ENCODE results near the gene TMEM164.
A peak's percentile ranks its signal among the peaks of the same experiment; 100 is the strongest.
"Not testable (repeated sequence)": the region's sequence is repeated elsewhere in the genome, so short reads cannot be mapped to it uniquely, and the experiment has no call there.

Gene TMEM164

GRCh38 chrX:110002300-110003166, at the start of gene TMEM164:
TMEM164 (plus strand) TSS chrX:110003114; CDS start chrX:110003775, 661 bp downstream.
- DNase-seq, result peak; percentile 16

DNA sequence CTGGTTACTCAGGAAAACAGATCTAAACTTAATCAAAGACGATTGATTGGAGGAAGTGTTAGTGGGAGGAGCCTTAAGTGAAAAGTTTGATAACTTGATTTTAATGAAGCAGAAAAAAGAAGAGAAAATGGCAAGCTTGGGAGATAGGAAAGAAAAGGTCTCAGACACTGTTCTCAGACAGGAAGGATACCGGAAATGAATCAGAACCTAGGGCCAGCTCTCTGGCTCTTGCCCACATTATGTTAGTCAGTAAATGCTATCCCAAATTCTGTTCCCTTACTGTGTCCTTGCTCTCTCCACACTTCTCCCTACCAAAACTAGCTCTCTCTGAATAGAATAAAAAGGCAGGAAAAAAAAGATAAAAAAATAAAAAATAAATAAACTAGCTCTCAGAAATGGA, 48.6 kb upstream of the TMEM164 start:
- no peak for DNase-seq

GRCh38 chrX:109954955-109955354, 48.0 kb upstream of the TMEM164 start:
- no peak for DNase-seq

DNA sequence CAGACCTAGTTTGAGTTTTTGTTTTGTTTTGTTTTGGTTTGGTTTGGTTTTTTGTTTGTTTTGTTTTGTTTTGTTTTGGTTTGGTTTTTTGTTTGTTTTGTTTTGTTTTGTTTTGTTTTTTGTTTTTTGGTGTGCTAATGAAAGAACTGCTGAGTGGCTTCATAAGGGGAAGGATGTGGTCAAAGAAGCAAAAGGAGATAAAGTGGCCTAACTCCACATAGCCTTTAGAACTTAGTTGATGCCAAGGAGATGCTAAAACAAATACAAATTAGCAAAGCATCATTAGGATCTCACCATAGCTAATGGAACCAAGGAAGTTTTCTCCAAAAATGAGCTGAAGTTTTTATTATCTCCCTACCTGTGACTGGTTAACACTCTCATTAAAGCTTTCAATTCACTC, 44.6 kb upstream of the TMEM164 start:
- DNase-seq, result no peak

GRCh38 chrX:109959356-109959871, 43.5 kb upstream of the TMEM164 start:
- no peak for DNase-seq

- no peak for DNase-seq
These were observed 38.5 kb upstream of the TMEM164 start for GRCh38 chrX:109964390-109964789.

DNA sequence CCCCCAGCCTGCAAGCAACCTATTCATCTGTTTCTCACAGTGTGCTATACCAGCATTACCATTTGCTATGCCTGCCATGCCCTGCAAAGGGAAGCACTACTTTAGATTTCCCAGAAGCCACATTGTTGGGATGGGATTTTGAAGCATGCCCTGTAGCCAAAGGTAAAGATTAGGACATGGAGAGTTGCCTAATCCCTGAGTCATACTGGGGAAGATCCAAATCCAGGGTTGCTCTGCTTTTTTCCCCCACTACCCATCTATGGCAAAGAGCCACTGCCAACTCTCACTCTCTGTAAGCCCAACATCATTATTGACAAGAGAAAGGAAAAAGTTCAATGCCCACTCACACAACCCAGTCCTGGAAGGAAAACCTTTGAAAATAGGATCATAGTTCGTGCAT, 36.7 kb upstream of the TMEM164 start:
- DNase-seq, result no peak

DNA sequence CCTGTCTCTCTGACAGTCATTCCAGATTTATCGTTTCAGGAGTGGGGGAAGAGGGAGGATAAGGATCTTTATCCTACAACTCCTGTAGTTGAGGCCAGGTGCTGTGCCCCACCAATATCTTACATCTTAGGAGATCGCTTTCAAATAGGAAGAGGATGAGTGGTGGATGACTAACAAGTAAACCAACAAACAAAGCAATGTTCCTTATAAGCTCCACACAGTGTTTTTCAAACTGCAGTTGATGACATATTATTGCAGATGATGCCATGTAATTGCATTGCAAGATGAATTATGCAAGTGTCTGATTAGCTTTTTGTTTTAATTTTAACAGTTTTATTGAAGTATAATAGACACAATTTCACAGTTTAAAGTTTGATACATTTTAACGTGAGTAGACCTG, 35.8 kb upstream of the TMEM164 start:
- no peak for DNase-seq

DNA sequence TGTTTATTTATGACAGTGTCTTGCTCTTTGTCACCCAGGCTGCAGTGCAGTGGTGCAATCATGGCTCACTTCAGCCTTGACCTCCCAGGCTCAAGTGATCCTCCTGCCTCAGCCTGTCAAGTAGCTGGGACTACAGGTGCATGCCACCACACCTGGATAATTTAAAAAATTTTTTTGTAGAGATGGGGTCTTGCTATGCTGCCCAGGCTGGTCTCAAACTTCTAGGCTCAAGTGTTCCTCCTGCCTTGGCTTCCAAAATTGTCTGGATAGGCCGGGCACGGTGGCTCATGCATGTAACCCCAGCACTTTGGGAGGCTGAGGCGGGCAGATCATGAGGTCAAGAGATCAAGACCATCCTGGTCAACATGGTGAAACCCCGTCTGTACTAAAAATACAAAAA, 32.1 kb upstream of the TMEM164 start:
- not testable (repeated sequence) for DNase-seq

DNA sequence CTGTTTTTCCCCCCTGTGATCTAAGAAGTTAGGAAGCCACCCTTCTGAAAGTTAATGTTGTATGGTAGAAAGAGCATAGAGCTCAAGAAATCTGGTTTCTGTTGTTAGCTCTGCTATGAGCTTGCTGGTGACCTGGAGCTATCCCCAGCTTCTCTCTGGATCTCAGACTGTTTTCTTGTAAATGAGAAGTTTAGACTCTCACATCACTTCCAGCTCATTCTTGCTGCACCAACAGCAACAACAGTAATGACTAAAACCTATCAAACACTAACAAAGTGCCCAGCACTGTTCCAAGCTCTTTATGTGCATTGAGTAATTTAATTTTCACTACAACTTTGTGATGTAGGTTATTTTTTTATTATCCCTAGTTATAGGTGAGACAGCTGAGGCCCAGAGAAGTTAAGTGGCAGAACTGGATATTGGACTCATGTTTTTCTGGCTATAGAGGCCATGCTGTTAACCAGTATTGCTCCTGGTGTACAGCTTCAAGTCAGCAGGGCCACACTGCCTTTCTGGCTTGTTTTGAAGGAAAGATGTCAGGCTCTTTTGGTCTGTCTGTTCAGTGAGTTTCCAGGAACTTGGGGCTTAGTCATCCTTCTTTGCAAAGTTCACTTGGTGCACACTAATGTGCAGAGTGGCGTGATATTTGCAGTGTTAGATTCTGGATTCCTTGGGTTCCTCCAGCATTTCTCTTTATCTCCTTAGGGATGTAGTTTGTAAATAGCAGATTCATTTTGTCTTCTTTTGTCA, 27.8 kb upstream of the TMEM164 start:
- DNase-seq, result no peak

GRCh38 chrX:109985210-109985609, 17.7 kb upstream of the TMEM164 start:
- DNase-seq, result not testable (repeated sequence)

DNA sequence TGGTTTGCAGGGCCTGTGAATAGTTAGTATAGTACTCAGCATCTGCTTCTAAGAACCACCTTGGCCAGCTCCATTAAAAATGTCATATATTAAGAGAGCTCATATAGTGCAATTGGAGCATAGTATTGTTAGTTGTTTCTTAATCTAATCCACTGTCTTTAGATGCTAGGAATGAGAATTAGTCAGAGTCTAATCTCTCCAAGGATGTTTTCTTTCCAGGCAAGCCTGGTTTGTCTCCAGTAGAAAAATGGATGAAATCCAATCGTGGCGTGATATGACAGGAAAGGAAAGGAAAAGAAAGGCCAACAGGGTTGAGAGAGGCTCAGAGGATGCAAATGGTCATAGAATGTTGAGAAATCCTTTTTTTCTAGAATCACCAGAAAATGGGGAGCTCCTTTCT, 15.0 kb upstream of the TMEM164 start:
- DNase-seq, result no peak

- no peak for DNase-seq
These were observed 12.2 kb upstream of the TMEM164 start for GRCh38 chrX:109990582-109991276.

GRCh38 chrX:109992203-109992602, 10.7 kb upstream of the TMEM164 start:
- DNase-seq, result no peak

DNA sequence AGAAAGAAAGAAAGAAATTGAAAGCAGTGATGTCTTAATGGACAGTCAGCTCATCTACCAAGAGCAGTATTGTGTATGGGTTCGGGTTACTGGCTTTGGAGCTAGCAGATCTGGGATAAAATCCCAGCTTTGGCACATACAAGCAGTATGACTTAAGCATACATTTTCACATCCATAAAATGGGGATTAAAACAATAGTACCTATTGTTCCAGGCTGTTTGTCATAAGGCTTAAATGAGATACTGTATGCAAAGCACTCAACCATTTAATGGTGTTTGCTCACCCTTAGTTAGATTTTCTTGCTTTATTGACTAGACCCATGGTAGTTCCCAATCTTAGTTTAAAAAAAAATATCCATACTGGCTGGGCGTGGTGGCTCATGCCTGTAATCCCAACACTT, 7.8 kb upstream of the TMEM164 start:
- no peak for DNase-seq

DNA sequence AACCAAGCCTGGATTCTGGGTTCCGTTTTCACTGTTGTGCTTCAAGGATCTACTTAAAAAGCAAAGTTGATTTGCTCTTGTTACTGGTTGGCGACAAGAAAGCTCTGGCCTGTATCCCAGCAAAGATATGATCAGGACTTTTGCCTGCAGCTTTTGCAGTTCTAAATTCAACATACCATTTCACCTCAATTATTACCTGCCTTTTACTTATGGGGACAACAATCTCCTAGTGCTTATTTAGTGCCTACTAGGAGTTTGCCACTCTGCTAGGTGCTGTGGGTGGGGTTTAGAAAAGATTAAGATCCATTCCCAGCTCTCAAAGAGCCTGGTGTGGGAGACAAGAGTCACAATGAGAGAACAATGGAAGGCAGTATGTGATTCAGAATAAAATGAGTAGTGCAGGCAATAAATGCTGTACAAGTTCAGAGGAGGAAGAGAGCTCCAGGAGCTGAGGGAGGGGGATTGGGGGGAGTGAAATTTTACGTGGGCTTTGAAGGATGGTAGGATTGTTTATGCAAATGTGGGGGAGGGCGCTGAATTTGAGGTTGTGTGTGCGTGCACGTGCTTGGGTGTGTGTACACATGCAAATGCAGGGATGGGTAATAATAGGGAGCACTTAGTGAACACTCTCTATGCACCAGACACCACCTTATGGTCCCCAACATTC, 5.0 kb upstream of the TMEM164 start:
- DNase-seq, result no peak

GRCh38 chrX:110000000-110000399, 2.9 kb upstream of the TMEM164 start:
- no peak for DNase-seq

- DNase-seq, result no peak
These were observed 1.8 kb upstream of the TMEM164 start for GRCh38 chrX:110000847-110001713.

GRCh38 chrX:110001740-110002299, 1.1 kb upstream of the TMEM164 start:
- no peak for DNase-seq

GRCh38 chrX:110003167-110004156, 548 bp downstream of the TMEM164 start:
- no peak for DNase-seq

All from amniotic stem cell (primary cell).